GM21576 (cell line): Measurements from ENCODE around the gene SLC24A3.

ENCODE experiments used
- ATAC-seq: cut with Tn5 transposase; IDR thresholded peaks from one replicate; pipeline ENCODE4 v1.9.1; 2021; ENCODE audit warnings: mild to moderate bottlenecking, moderate library complexity; ENCODE audit not compliant: unreplicated experiment

Gene SLC24A3

GRCh38 chr20:19419396-19419795 is 207.0 kb downstream of the SLC24A3 start:
- ATAC-seq = no peak

- no peak for ATAC-seq
Observed at GRCh38 chr20:19423097-19423899, 210.9 kb downstream of the SLC24A3 start.

- no peak for ATAC-seq
Observed at GRCh38 chr20:19423900-19424620, 211.6 kb downstream of the SLC24A3 start.

GRCh38 chr20:19426356-19426755 is 213.9 kb downstream of the SLC24A3 start:
- no peak for ATAC-seq

GRCh38 chr20:19427480-19427879 is 215.0 kb downstream of the SLC24A3 start:
- no peak for ATAC-seq

- no peak for ATAC-seq
Observed at GRCh38 chr20:19427913-19428312, 215.5 kb downstream of the SLC24A3 start.

- no peak for ATAC-seq
Observed at GRCh38 chr20:19428324-19428723, 215.9 kb downstream of the SLC24A3 start.

- no peak for ATAC-seq
Observed at GRCh38 chr20:19429538-19429937, 217.1 kb downstream of the SLC24A3 start.

- no peak for ATAC-seq
Observed at GRCh38 chr20:19430641-19431315, 218.3 kb downstream of the SLC24A3 start.

GRCh38 chr20:19431316-19431700 is 218.9 kb downstream of the SLC24A3 start:
- ATAC-seq = no peak

GRCh38 chr20:19431906-19432305 is 219.5 kb downstream of the SLC24A3 start:
- no peak for ATAC-seq

GRCh38 chr20:19433371-19434350 is 221.2 kb downstream of the SLC24A3 start:
- ATAC-seq = no peak

- no peak for ATAC-seq
Observed at GRCh38 chr20:19435316-19435715, 222.9 kb downstream of the SLC24A3 start.

- ATAC-seq = no peak
Observed at GRCh38 chr20:19435821-19436220, 223.4 kb downstream of the SLC24A3 start.

GRCh38 chr20:19438488-19438887 is 226.0 kb downstream of the SLC24A3 start:
- no peak for ATAC-seq

- ATAC-seq = no peak
Observed at GRCh38 chr20:19440660-19441527, 228.5 kb downstream of the SLC24A3 start.

GRCh38 chr20:19446246-19446645 is 233.8 kb downstream of the SLC24A3 start:
- ATAC-seq = no peak

GRCh38 chr20:19448632-19449031 is 236.2 kb downstream of the SLC24A3 start:
- ATAC-seq = no peak

GRCh38 chr20:19449051-19449450 is 236.6 kb downstream of the SLC24A3 start:
- ATAC-seq = no peak
